Esophagus squamous epithelium (tissue), 5 donors: ENCODE measurements around the gene CDK12. TPM values are rescaled to one million over a fixed set of nuclear protein-coding genes. Genes with fewer than 3 reads are reported as not detected.

Experiments
- DNase-seq: peaks from one replicate; lab custom pipeline; 2025; lab: John Stamatoyannopoulos, UW
- H3K27ac ChIP-seq, 4 donors: fragments of 200-600 bp; sonication (generic); one replicate each; pipeline ENCODE4 v1.5.1; 2016 to 2019; ENCODE audit warnings: mild to moderate bottlenecking in 1 of 4
- H3K27me3 ChIP-seq, 4 donors: fragments of 200-600 bp; sonication (generic); 1 replicate in 3 of 4; 2 replicates in 1 of 4; pipeline versions ENCODE4 v1.5.1 to v1.6.0; 2017 to 2021; ENCODE audit warnings: antibody characterized with exemption in 1 of 4
- H3K36me3 ChIP-seq, 3 donors: fragments of 200-600 bp; sonication (generic); one replicate each; pipeline ENCODE4 v1.5.1; 2016 to 2019
- H3K4me1 ChIP-seq, 3 donors: fragments of 200-600 bp; sonication (generic); one replicate each; pipeline ENCODE4 v1.5.1; 2017 to 2019
- H3K4me3 ChIP-seq, 4 donors: fragments of 200-600 bp; sonication (generic); 1 replicate in 3 of 4; 2 replicates in 1 of 4; pipeline ENCODE4 v1.5.1; 2016 to 2019; ENCODE audit warnings: mild to moderate bottlenecking in 2 of 4, moderate library complexity in 1 of 4
- H3K9me3 ChIP-seq, 3 donors: fragments of 200-600 bp; sonication (generic); one replicate each; pipeline ENCODE4 v1.5.1; 2016 to 2019
- CTCF ChIP-seq, 6 experiments: fragments of 450-650 bp in 4 of 6; fragments of 200-600 bp in 2 of 6; sonication (generic) in 2 of 6; IDR thresholded peaks; one replicate each; pipeline ENCODE4 v1.5.1; 2016 to 2019; ENCODE audit warnings: antibody characterized with exemption in 6 of 6, mild to moderate bottlenecking in 4 of 6, moderate library complexity in 4 of 6
- POLR2A ChIP-seq, 4 donors: fragments of 450-650 bp; IDR thresholded peaks; one replicate each; pipeline ENCODE4 v1.6.1; 2017; ENCODE audit warnings: antibody characterized with exemption in 4 of 4, mild to moderate bottlenecking in 4 of 4, moderate library complexity in 3 of 4
- WGBS, 2 donors: methylation state at CpG; one replicate each; pipeline ENCODE4 v1.1.5; 2018; 5-methylcytosine and 5-hydroxymethylcytosine counted together
- intact Hi-C: fragments of 100-400 bp; cut with DNase I; formaldehyde crosslinking; loops from one replicate; pipeline ENCODE4 v1.15.0; 2022
- small RNA-seq, 4 donors: library from RNA; depleted of rRNA; stranded (forward); fragments of <200 nt; gene quantifications; one replicate each; pipeline ENCODE3, GENCODE V24; 2016
- total RNA-seq, 4 donors: library from RNA; depleted of rRNA; stranded (reverse); fragments of >200 nt; gene quantifications; one replicate each; pipeline ENCODE4 v1.1.0, GENCODE V29; 2016
- donor health status: DM: yes; HTN: yes; CAD: no.

The CDK12 gene
- total RNA-seq, 4 donors from 2014 or later: 22.9 to 47.3 (median 33.5) TPM

- no peak overlapping the region for H3K27ac ChIP-seq
- DNase-seq: no peak
- H3K4me3 ChIP-seq: no peak overlapping the region
- no peak for TF ChIP-seq CTCF (IDR thresholded peaks at IDR 0.05)
- TF ChIP-seq POLR2A (IDR thresholded peaks at IDR 0.05): no peak
- H3K9me3 ChIP-seq: no peaks in the 10 kb centered on the region
- 85 to 92% methylated on average over 7 of the region's 7 CpGs for WGBS, 2 donors
- intact Hi-C loops: no loop called here
- no peaks in the 10 kb centered on the region for H3K36me3 ChIP-seq
- H3K27me3 ChIP-seq: peaks cover 0 to 10% (median 0%) of the 10 kb centered on the region in 4 donors
- peaks cover 0 to 6% (median 0%) of the 10 kb centered on the region in 3 donors for H3K4me1 ChIP-seq
Observed at GRCh38 chr17:39580082-39580468, 118.8 kb downstream of the CDK12 start.

- no peak overlapping the region for H3K27ac ChIP-seq
- 81 to 92% methylated on average over 17 to 20 of the region's 20 CpGs for WGBS, 2 donors
- H3K4me1 ChIP-seq: peaks cover 0 to 6% (median 0%) of the 10 kb centered on the region in 3 donors
- intact Hi-C loops: no loop called here
- H3K4me3 ChIP-seq: no peak overlapping the region
- no peaks in the 10 kb centered on the region for H3K9me3 ChIP-seq
- no peak for TF ChIP-seq POLR2A (IDR thresholded peaks at IDR 0.05)
- peaks cover 0 to 10% (median 0%) of the 10 kb centered on the region in 4 donors for H3K27me3 ChIP-seq
- no peaks in the 10 kb centered on the region for H3K36me3 ChIP-seq
- no peak for DNase-seq
Observed at GRCh38 chr17:39581071-39581758, 119.9 kb downstream of the CDK12 start.

- TF ChIP-seq POLR2A (IDR thresholded peaks at IDR 0.05): no peak
- Histone ChIP-seq H3K4me3 (no peak overlapping the region), H3K4me1 (peaks cover 0 to 6% (median 0%) of the 10 kb centered on the region in 3 donors), H3K36me3 (no peaks in the 10 kb centered on the region), H3K27ac (no peak overlapping the region), H3K27me3 (peaks cover 0 to 10% (median 0%) of the 10 kb centered on the region in 4 donors), H3K9me3 (no peaks in the 10 kb centered on the region)
- intact Hi-C loops: no loop called here
- no peak for DNase-seq
- WGBS, 2 donors: 77 to 82% methylated on average over 3 to 4 of the region's 4 CpGs
Observed at GRCh38 chr17:39581759-39582085, 120.4 kb downstream of the CDK12 start.

GRCh38 chr17:39582658-39583057, 121.4 kb downstream of the CDK12 start:
- no peak for TF ChIP-seq CTCF (IDR thresholded peaks at IDR 0.05)
- TF ChIP-seq POLR2A (IDR thresholded peaks at IDR 0.05): no peak
- 40 to 42% methylated on average over 2 of the region's 2 CpGs for WGBS, 2 donors
- Histone ChIP-seq H3K4me3 (no peak overlapping the region), H3K9me3 (no peaks in the 10 kb centered on the region), H3K4me1 (peaks cover 0 to 6% (median 0%) of the 10 kb centered on the region in 3 donors), H3K27ac (no peak overlapping the region), H3K27me3 (peaks cover 0 to 14% (median 0%) of the 10 kb centered on the region in 4 donors), H3K36me3 (no peaks in the 10 kb centered on the region)
- intact Hi-C loops: no loop called here
- no peak for DNase-seq

Small RNAs within 50 kb of the gene (small RNA-seq; reads per million reads assigned to genes)
- 0 reads per million in 4 donors for gene RNU6-233P

Other genes starting within 250 kb of the CDK12 start
- gene STAC2, start 235.5 kb upstream of the CDK12 start, total RNA-seq: under 1 TPM in 2 of 4 donors, not detected in 2; 0.18 to 0.19 TPM
- 10 to 100 TPM in 1 of 4 donors, 1 to 10 TPM in 3; 5.0 to 10.3 (median 6.8) TPM for gene FBXL20, start 59.9 kb upstream of the CDK12 start, total RNA-seq
- 10 to 100 TPM; 11.2 to 22.9 (median 16.1) TPM for gene MED1, start 10.2 kb upstream of the CDK12 start, total RNA-seq
- gene NEUROD2, start 146.4 kb downstream of the CDK12 start, total RNA-seq: not detected
- 1 to 10 TPM in 2 of 4 donors, under 1 TPM in 2; 0.23 to 4.8 (median 2.4) TPM for gene PPP1R1B, start 165.5 kb downstream of the CDK12 start, total RNA-seq
- 10 to 100 TPM; 27.3 to 46.7 (median 33.4) TPM for gene STARD3, start 175.7 kb downstream of the CDK12 start, total RNA-seq
- gene TCAP, start 203.9 kb downstream of the CDK12 start, total RNA-seq: under 1 TPM; 0.11 to 0.57 (median 0.29) TPM
- 1 to 10 TPM in 2 of 4 donors, under 1 TPM in 2; 0.26 to 8.4 (median 1.3) TPM for gene PNMT, start 207.0 kb downstream of the CDK12 start, total RNA-seq
- gene PGAP3, start 226.6 kb downstream of the CDK12 start, total RNA-seq: 10 to 100 TPM; 10.7 to 34.2 (median 19.2) TPM
- gene ERBB2, start 238.6 kb downstream of the CDK12 start, total RNA-seq: 100 to 1,000 TPM in 1 of 4 donors, 10 to 100 TPM in 3; 75.2 to 170 (median 86.5) TPM